H54 (cell line): ENCODE results near the gene VAV2.

Experiments
- DNase-seq: peaks from one replicate; pipeline ENCODE4 v3.0.0; 2011; ENCODE audit warnings: low spot score, mixed read lengths; ENCODE audit not compliant: insufficient read length
- FAIRE-seq: peaks from 3 replicates; lab custom pipeline; 2011; peaks lifted over from hg19 to GRCh38; lab: Jason Lieb, UNC
- POLR2A ChIP-seq: IDR thresholded peaks from 2 replicates; pipeline ENCODE4 v1.6.1; 2011; ENCODE audit warnings: low read depth, mild to moderate bottlenecking, low read length

VAV2 gene

GRCh38 chr9:133785753-133786370 lies 206.3 kb downstream of the VAV2 start:
- DNase-seq: no peak
- no peak for FAIRE-seq
- no peak for TF ChIP-seq POLR2A

- TF ChIP-seq POLR2A: no peak
- no peak for DNase-seq
- no peak for FAIRE-seq
Observed at GRCh38 chr9:133784731-133785561, 207.2 kb downstream of the VAV2 start.

GRCh38 chr9:133783331-133783731 lies 208.8 kb downstream of the VAV2 start:
- TF ChIP-seq POLR2A: no peak
- FAIRE-seq (no peak), DNase-seq (no peak)

- peak; percentile 82 for DNase-seq
- no peak for TF ChIP-seq POLR2A
- FAIRE-seq: peak; percentile 53
Observed at GRCh38 chr9:133782157-133783130, 209.7 kb downstream of the VAV2 start.

- FAIRE-seq: no peak
- DNase-seq: no peak
- no peak for TF ChIP-seq POLR2A
Observed at GRCh38 chr9:133781828-133782135, 210.3 kb downstream of the VAV2 start.

GRCh38 chr9:133780962-133781827 lies 210.9 kb downstream of the VAV2 start:
- no peak for TF ChIP-seq POLR2A
- DNase-seq: no peak
- FAIRE-seq: no peak

- no peak for TF ChIP-seq POLR2A
- FAIRE-seq (no peak), DNase-seq (no peak)
Observed at GRCh38 chr9:133780404-133780945, 211.6 kb downstream of the VAV2 start.

GRCh38 chr9:133779516-133780403 lies 212.4 kb downstream of the VAV2 start:
- FAIRE-seq (no peak), DNase-seq (no peak)
- TF ChIP-seq POLR2A: no peak

- TF ChIP-seq POLR2A: no peak
- FAIRE-seq (no peak), DNase-seq (no peak)
Observed at GRCh38 chr9:133779081-133779480, 213.0 kb downstream of the VAV2 start.

GRCh38 chr9:133778336-133779013 lies 213.6 kb downstream of the VAV2 start:
- no peak for FAIRE-seq

GRCh38 chr9:133777871-133778270 lies 214.3 kb downstream of the VAV2 start:
- no peak for FAIRE-seq
- DNase-seq: no peak
- TF ChIP-seq POLR2A: no peak

More at GRCh38 chr9:133778336-133779013, 213.6 kb downstream of the VAV2 start:
- no peak for TF ChIP-seq POLR2A
- DNase-seq: no peak
